ENCODE data around the gene APOBEC3B. TPM values are rescaled to one million over a fixed set of nuclear protein-coding genes. Genes with fewer than 3 reads are reported as not detected.

APOBEC3B gene
- total and polyA plus RNA-seq, 2 of the 8 experiments (the other 6 are each of a cell fraction or from before 2014, with no cell fraction given), result 14.2 to 74.9 TPM

- TF ChIP-seq TEAD4 (IDR thresholded peaks at IDR 0.05; ENCODE audit: low read depth, low read length) (0 out of 2 replicates have a peak, but pooled peaks have one; percentile 11), NANOG (IDR thresholded peaks at IDR 0.05; ENCODE audit: insufficient read depth, low read depth, low read length, poor library complexity, severe bottlenecking) (no peak), KDM1A (IDR thresholded peaks at IDR 0.05; ENCODE audit: borderline replicate concordance, low read length) (no peak), KDM5A (IDR thresholded peaks at IDR 0.05; ENCODE audit: low read length) (no peak), RBBP5 (IDR thresholded peaks at IDR 0.05; ENCODE audit: borderline replicate concordance, low read depth, low read length) (no peak), CTCF (IDR thresholded peaks at IDR 0.05; ENCODE audit: control extremely low read depth in 1 of 3, insufficient read depth in 1 of 3, low read depth in 1 of 3, low read length in 3 of 3) (peak; percentile 55 to 92 (median 72)), TAF1 (IDR thresholded peaks at IDR 0.05; ENCODE audit: low read depth, low read length) (peak; percentile 44; the same call in 1 of the 2 replicates), CBX8 (IDR thresholded peaks at IDR 0.05; ENCODE audit: borderline replicate concordance, low read depth, low read length) (no peak), RNF2 (IDR thresholded peaks at IDR 0.05; ENCODE audit: borderline replicate concordance, low read depth, low read length, missing control alignments, poor library complexity, severe bottlenecking) (no peak), MAX (IDR thresholded peaks at IDR 0.05) (peak; percentile 52), TCF12 (IDR thresholded peaks at IDR 0.05; ENCODE audit: low read depth, low read length) (no peak), BRCA1 (IDR thresholded peaks at IDR 0.05; ENCODE audit: low read depth, low read length) (no peak), E2F6 (IDR thresholded peaks at IDR 0.05) (no peak; the same call in 1 of the 2 replicates), SUZ12 (IDR thresholded peaks at IDR 0.05; ENCODE audit: low read length) (no peak)
These were observed 849 bp upstream of the APOBEC3B start (continued) for GRCh38 chr22:38981005-38981991.
